Breast epithelium (tissue), 4 donors: ENCODE data around the gene TBCE. TPM values are rescaled to one million over a fixed set of nuclear protein-coding genes. Genes with fewer than 3 reads are reported as not detected.
"Not testable (repeated sequence)": the region's sequence is repeated elsewhere in the genome, so short reads cannot be mapped to it uniquely, and the experiment has no call there.

Source experiments
- DNase-seq, 2 donors: peaks; one replicate each; pipeline ENCODE4 v3.0.0-alpha.2; 2019; ENCODE audit warnings: low spot score in 2 of 2
- H3K27ac ChIP-seq, 2 donors: fragments of 200-600 bp; sonication (generic) in 1 of 2; one replicate each; pipeline ENCODE4 v1.5.1; 2016 to 2019; ENCODE audit warnings: mild to moderate bottlenecking in 1 of 2
- H3K27me3 ChIP-seq, 2 donors: fragments of 200-600 bp; sonication (generic) in 1 of 2; one replicate each; pipeline versions ENCODE4 v1.5.1 to v1.6.0; 2017 to 2019; ENCODE audit warnings: control low read depth in 1 of 2, mild to moderate bottlenecking in 1 of 2
- H3K36me3 ChIP-seq: fragments of 200-600 bp; one replicate; pipeline ENCODE4 v1.5.1; 2019
- H3K4me1 ChIP-seq, 2 donors: fragments of 200-600 bp; sonication (generic); one replicate each; pipeline ENCODE4 v1.5.1; 2016 to 2019; ENCODE audit warnings: control low read depth in 1 of 2
- H3K4me3 ChIP-seq, 3 donors: fragments of 200-600 bp; sonication (generic); 1 replicate in 2 of 3; 2 replicates in 1 of 3; pipeline ENCODE4 v1.5.1; 2016 to 2019; ENCODE audit warnings: mild to moderate bottlenecking in 3 of 3, moderate library complexity in 2 of 3
- H3K9me3 ChIP-seq, 2 donors: fragments of 200-600 bp; sonication (generic) in 1 of 2; one replicate each; pipeline ENCODE4 v1.5.1; 2016 to 2019; ENCODE audit warnings: control low read depth in 1 of 2
- CTCF ChIP-seq, 3 donors: fragments of 450-650 bp; IDR thresholded peaks; one replicate each; pipeline ENCODE4 v1.5.1; 2016 to 2017; ENCODE audit warnings: antibody characterized with exemption in 3 of 3, mild to moderate bottlenecking in 3 of 3, moderate library complexity in 3 of 3
- POLR2A ChIP-seq: fragments of 450-650 bp; IDR thresholded peaks from one replicate; pipeline ENCODE4 v1.6.1; 2016; ENCODE audit warnings: antibody characterized with exemption, mild to moderate bottlenecking, moderate library complexity
- POLR2AphosphoS5 ChIP-seq, 3 donors: sonication (generic); formaldehyde crosslinking; IDR thresholded peaks; one replicate each; pipeline ENCODE4 v1.6.1; 2017; ENCODE audit warnings: antibody characterized with exemption in 3 of 3
- intact Hi-C: fragments of 100-400 bp; cut with DNase I; formaldehyde crosslinking; loops from one replicate; pipeline ENCODE4 v1.15.1; 2023; ENCODE audit warnings: low total_unique reads
- total RNA-seq, 3 donors: library from RNA; depleted of rRNA; stranded (reverse); fragments of >200 nt; gene quantifications; one replicate each; pipeline ENCODE4 v1.1.0, GENCODE V29; 2016

Gene TBCE
- total RNA-seq, 3 donors from 2014 or later: 13.3 to 21.2 (median 19.7) TPM

GRCh38 chr1:235343726-235344125 lies 23.5 kb upstream of the TBCE start:
- DNase-seq: no peak
- peaks cover 6% of the 10 kb centered on the region for H3K36me3 ChIP-seq

GRCh38 chr1:235351441-235351840 lies 15.8 kb upstream of the TBCE start:
- no peak for DNase-seq
- no peak for TF ChIP-seq CTCF (IDR thresholded peaks at IDR 0.05)
- TF ChIP-seq POLR2AphosphoS5 (IDR thresholded peaks at IDR 0.05): no peak
- TF ChIP-seq POLR2A: no peak
- intact Hi-C loops: no loop called here
- Histone ChIP-seq H3K27ac (no peak overlapping the region), H3K9me3 (no peaks in the 10 kb centered on the region), H3K4me1 (no peaks in the 10 kb centered on the region), H3K27me3 (no peaks in the 10 kb centered on the region), H3K4me3 (no peak overlapping the region), H3K36me3 (no peaks in the 10 kb centered on the region)

More at GRCh38 chr1:235343726-235344125, 23.5 kb upstream of the TBCE start:
- Histone ChIP-seq H3K4me1 (no peaks in the 10 kb centered on the region), H3K9me3 (no peaks in the 10 kb centered on the region), H3K4me3 (no peak overlapping the region), H3K27ac (no peak overlapping the region), H3K27me3 (no peaks in the 10 kb centered on the region)
- intact Hi-C loops: no loop called here
- TF ChIP-seq POLR2A (no peak), CTCF (IDR thresholded peaks at IDR 0.05) (no peak), POLR2AphosphoS5 (IDR thresholded peaks at IDR 0.05) (no peak)

GRCh38 chr1:235351898-235352297 lies 15.3 kb upstream of the TBCE start:
- H3K9me3 ChIP-seq: no peaks in the 10 kb centered on the region
- H3K4me1 ChIP-seq: no peaks in the 10 kb centered on the region
- intact Hi-C loops: no loop called here
- no peak overlapping the region for H3K27ac ChIP-seq
- H3K4me3 ChIP-seq: no peak overlapping the region
- no peak for DNase-seq
- TF ChIP-seq POLR2AphosphoS5 (IDR thresholded peaks at IDR 0.05) (no peak), POLR2A (no peak), CTCF (IDR thresholded peaks at IDR 0.05) (no peak)
- H3K27me3 ChIP-seq: no peaks in the 10 kb centered on the region
- no peaks in the 10 kb centered on the region for H3K36me3 ChIP-seq

GRCh38 chr1:235357485-235358373 lies 9.5 kb upstream of the TBCE start:
- Histone ChIP-seq H3K36me3 (no peaks in the 10 kb centered on the region), H3K27me3 (no peaks in the 10 kb centered on the region), H3K9me3 (no peaks in the 10 kb centered on the region), H3K4me1 (no peaks in the 10 kb centered on the region), H3K27ac (no peak overlapping the region), H3K4me3 (no peak overlapping the region)
- intact Hi-C loops: no loop called here
- DNase-seq: no peak
- TF ChIP-seq POLR2A (no peak), CTCF (IDR thresholded peaks at IDR 0.05) (no peak), POLR2AphosphoS5 (IDR thresholded peaks at IDR 0.05) (no peak)

GRCh38 chr1:235358899-235359298 lies 8.3 kb upstream of the TBCE start:
- Histone ChIP-seq H3K4me1 (no peaks in the 10 kb centered on the region), H3K27me3 (no peaks in the 10 kb centered on the region), H3K36me3 (no peaks in the 10 kb centered on the region), H3K4me3 (no peak overlapping the region), H3K9me3 (no peaks in the 10 kb centered on the region), H3K27ac (no peak overlapping the region)
- no peak for DNase-seq
- TF ChIP-seq POLR2A (no peak), CTCF (IDR thresholded peaks at IDR 0.05) (no peak), POLR2AphosphoS5 (IDR thresholded peaks at IDR 0.05) (no peak)
- intact Hi-C loops: no loop called here

GRCh38 chr1:235364189-235364588 lies 3.0 kb upstream of the TBCE start:
- H3K27ac ChIP-seq, H3K4me1 ChIP-seq, H3K36me3 ChIP-seq, DNase-seq, H3K9me3 ChIP-seq, H3K4me3 ChIP-seq, H3K27me3 ChIP-seq, intact Hi-C loops: not testable (repeated sequence)
